IPS-18a (cell line): ENCODE results near the gene SMG6.

Experiments used
- H3K27ac ChIP-seq: one replicate; pipeline ENCODE4 v1.5.1; 2013; ENCODE audit warnings: low read length
- H3K27me3 ChIP-seq: one replicate; pipeline ENCODE4 v1.6.1; 2013; ENCODE audit warnings: mild to moderate bottlenecking, low read length; ENCODE audit not compliant: control insufficient read depth, insufficient read depth
- H3K36me3 ChIP-seq: one replicate; pipeline ENCODE4 v1.6.1; 2013; ENCODE audit warnings: low read depth, low read length; ENCODE audit not compliant: control insufficient read depth
- H3K4me1 ChIP-seq: one replicate; pipeline ENCODE4 v1.6.1; 2013; ENCODE audit warnings: low read depth, low read length; ENCODE audit not compliant: control insufficient read depth
- H3K4me3 ChIP-seq: one replicate; pipeline ENCODE4 v1.5.1; 2013; ENCODE audit warnings: low read length
- H3K9ac ChIP-seq: one replicate; pipeline ENCODE4 v1.6.1; 2013; ENCODE audit warnings: mild to moderate bottlenecking, low read length, moderate library complexity
- H3K9me3 ChIP-seq: one replicate; pipeline ENCODE4 v1.6.1; 2013; ENCODE audit warnings: low read depth, low read length; ENCODE audit not compliant: control insufficient read depth

Gene SMG6

DNA sequence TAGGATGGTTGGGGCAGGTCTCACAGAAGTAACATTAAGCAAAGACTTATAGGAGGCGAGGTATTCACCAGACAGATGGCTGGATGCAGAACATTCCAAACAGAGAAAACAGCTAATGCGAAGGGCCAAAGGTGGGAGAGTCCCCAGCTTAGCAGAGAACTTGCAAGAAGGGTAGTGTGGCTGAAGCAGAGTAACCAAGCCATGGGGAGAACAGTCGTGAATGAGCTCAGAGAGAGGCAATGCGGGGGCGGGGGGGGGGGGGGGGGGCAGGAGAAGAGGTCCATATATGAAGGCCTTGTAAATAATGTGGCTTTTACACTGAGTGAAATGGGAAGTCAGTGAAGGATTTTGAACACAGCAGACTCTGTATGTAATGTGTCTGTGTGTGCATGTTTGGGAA, 81.3 kb downstream of the SMG6 start:
- peaks cover 4% of the 10 kb centered on the region for H3K4me1 ChIP-seq
- H3K27me3 ChIP-seq, result no peaks in the 10 kb centered on the region
- H3K27ac ChIP-seq, result no peak overlapping the region
- H3K9me3 ChIP-seq, result no peaks in the 10 kb centered on the region
- no peaks in the 10 kb centered on the region for H3K36me3 ChIP-seq
- no peak overlapping the region for H3K4me3 ChIP-seq
- H3K9ac ChIP-seq, result no peak overlapping the region

GRCh38 chr17:2218426-2218825, 85.2 kb downstream of the SMG6 start:
- no peak overlapping the region for H3K4me3 ChIP-seq
- no peaks in the 10 kb centered on the region for H3K9me3 ChIP-seq
- H3K27me3 ChIP-seq, result no peaks in the 10 kb centered on the region
- no peak overlapping the region for H3K9ac ChIP-seq
- H3K36me3 ChIP-seq, result no peaks in the 10 kb centered on the region
- peaks cover 19% of the 10 kb centered on the region for H3K4me1 ChIP-seq
- no peak overlapping the region for H3K27ac ChIP-seq

- no peak overlapping the region for H3K4me3 ChIP-seq
- no peak overlapping the region for H3K9ac ChIP-seq
- peaks cover 15% of the 10 kb centered on the region for H3K4me1 ChIP-seq
Measured at GRCh38 chr17:2215616-2216364, 87.8 kb downstream of the SMG6 start.

GRCh38 chr17:2214929-2215615, 88.5 kb downstream of the SMG6 start:
- no peak overlapping the region for H3K4me3 ChIP-seq
- H3K27me3 ChIP-seq, result no peaks in the 10 kb centered on the region
- H3K36me3 ChIP-seq, result no peaks in the 10 kb centered on the region
- H3K9ac ChIP-seq, result no peak overlapping the region
- H3K9me3 ChIP-seq, result no peaks in the 10 kb centered on the region
- H3K4me1 ChIP-seq, result peaks cover 15% of the 10 kb centered on the region
- H3K27ac ChIP-seq, result no peak overlapping the region

More at GRCh38 chr17:2215616-2216364, 87.8 kb downstream of the SMG6 start:
- Histone ChIP-seq H3K27ac (no peak overlapping the region), H3K36me3 (no peaks in the 10 kb centered on the region), H3K9me3 (no peaks in the 10 kb centered on the region), H3K27me3 (no peaks in the 10 kb centered on the region)

DNA sequence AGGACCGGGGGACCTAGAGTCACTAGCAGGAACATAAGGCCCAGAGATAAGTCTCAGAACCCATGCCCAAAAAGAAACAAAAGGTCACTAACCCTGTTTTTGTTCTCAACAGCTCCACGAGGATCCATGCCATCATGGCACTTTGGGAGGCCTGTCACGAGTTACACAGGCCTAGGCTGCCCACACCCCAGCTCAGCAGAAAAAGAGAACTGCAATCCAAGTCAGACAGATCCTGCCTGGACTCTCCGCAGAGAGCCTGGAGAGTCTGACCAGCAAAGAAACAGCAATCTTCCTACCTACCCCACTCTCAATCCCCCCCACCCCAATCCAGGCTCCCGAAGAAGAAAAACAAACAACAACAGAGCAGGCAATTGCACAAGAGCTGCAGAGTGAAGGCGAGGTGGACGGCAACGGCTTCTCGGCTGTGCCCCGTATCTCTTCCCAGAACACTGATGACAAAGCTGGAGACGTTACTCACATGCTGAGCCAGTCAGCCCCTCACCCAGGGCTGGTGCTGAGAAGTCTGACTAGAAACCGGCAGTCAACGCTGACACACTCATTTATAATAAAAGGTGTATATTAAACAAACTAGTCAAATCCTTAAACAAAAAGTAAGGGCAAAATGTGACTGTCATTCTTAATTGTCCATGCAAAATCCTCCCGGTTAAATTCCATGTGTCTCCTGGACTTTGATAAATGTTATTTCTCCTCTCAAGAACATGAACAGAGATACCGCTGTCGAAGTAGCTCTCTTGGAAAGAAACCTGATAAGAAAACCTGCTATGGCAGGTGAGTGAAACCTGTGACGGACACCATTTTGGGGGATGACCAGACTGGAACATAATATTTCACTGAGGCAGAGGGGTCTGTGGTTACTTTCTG, 89.3 kb downstream of the SMG6 start:
- no peak overlapping the region for H3K9ac ChIP-seq
- H3K27ac ChIP-seq, result no peak overlapping the region
- H3K4me1 ChIP-seq, result peaks cover 15% of the 10 kb centered on the region
- H3K36me3 ChIP-seq, result no peaks in the 10 kb centered on the region
- H3K27me3 ChIP-seq, result no peaks in the 10 kb centered on the region
- no peaks in the 10 kb centered on the region for H3K9me3 ChIP-seq
- no peak overlapping the region for H3K4me3 ChIP-seq

GRCh38 chr17:2213291-2213960, 90.2 kb downstream of the SMG6 start:
- no peak overlapping the region for H3K27ac ChIP-seq
- peaks cover 15% of the 10 kb centered on the region for H3K4me1 ChIP-seq
- H3K36me3 ChIP-seq, result no peaks in the 10 kb centered on the region
- no peak overlapping the region for H3K4me3 ChIP-seq
- H3K27me3 ChIP-seq, result no peaks in the 10 kb centered on the region
- H3K9ac ChIP-seq, result no peak overlapping the region
- no peaks in the 10 kb centered on the region for H3K9me3 ChIP-seq

DNA sequence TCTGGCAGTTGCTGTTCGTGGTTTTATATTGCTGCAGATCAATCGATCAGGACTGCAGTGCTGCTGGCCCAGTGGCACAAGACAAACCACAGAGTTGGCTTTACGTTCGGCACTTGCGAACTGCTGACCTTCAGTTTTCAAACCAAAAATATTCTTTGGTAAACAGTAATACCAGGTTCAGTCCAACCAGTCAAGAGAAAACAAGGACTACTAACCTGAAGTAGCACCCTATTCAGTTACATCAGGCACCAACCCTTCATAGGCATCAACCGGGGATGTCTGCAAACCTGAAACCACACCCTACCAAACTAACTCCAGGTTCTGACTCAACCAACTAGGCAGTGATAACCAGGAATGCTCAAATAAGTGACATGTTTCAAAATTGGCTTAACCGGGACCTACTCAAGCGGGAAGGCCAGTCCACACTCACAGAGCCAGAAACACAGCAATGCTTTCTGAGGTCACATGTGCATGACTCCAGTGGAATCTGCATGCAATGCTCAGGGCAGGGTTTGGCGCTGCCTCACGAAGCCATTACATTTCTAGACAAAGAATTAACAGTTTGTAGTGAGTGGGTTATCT, 91.1 kb downstream of the SMG6 start:
- Histone ChIP-seq H3K27me3 (no peaks in the 10 kb centered on the region), H3K4me3 (no peak overlapping the region), H3K36me3 (no peaks in the 10 kb centered on the region), H3K4me1 (peaks cover 15% of the 10 kb centered on the region), H3K27ac (no peak overlapping the region), H3K9ac (no peak overlapping the region), H3K9me3 (no peaks in the 10 kb centered on the region)

DNA sequence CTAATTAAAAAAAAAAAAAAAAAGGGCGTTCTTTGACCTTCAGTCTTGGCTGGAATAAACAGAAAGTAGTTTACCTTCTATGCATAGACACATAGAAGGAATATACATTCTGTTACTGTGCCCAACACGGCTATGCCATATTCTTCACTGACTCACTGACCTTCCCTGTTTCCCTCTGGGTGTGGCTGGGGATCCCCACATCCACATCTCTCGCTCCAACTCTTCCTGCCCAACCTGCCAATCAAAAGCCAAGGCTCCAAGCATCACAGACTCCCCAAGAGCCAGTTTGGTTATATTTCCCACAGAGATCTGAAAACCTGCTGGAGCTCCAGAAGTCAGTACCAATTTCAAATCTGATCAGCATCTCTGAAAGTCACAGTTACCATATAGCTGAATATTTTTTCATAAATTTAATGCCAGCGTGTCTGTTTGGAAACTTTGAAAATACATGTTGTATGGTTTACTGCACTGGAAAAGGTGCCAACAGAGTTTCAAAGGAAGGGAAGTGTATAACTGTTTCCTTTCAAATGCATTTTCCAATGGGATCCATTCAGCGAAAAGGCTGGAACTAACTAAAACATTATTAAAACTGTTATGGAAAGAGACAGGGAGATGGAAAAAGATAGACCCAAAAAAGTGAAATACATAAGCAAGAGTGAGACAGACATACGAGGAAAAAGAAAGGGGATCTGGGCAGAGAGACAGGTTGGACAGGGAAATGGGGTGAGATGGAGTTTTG, 91.8 kb downstream of the SMG6 start:
- Histone ChIP-seq H3K27ac (no peak overlapping the region), H3K4me3 (no peak overlapping the region), H3K9ac (no peak overlapping the region), H3K9me3 (no peaks in the 10 kb centered on the region), H3K36me3 (no peaks in the 10 kb centered on the region), H3K4me1 (peaks cover 14% of the 10 kb centered on the region), H3K27me3 (no peaks in the 10 kb centered on the region)

GRCh38 chr17:2210726-2211125, 92.9 kb downstream of the SMG6 start:
- Histone ChIP-seq H3K4me3 (no peak overlapping the region), H3K27ac (no peak overlapping the region), H3K9ac (no peak overlapping the region), H3K36me3 (no peaks in the 10 kb centered on the region), H3K27me3 (no peaks in the 10 kb centered on the region), H3K4me1 (peaks cover 5% of the 10 kb centered on the region), H3K9me3 (no peaks in the 10 kb centered on the region)

DNA sequence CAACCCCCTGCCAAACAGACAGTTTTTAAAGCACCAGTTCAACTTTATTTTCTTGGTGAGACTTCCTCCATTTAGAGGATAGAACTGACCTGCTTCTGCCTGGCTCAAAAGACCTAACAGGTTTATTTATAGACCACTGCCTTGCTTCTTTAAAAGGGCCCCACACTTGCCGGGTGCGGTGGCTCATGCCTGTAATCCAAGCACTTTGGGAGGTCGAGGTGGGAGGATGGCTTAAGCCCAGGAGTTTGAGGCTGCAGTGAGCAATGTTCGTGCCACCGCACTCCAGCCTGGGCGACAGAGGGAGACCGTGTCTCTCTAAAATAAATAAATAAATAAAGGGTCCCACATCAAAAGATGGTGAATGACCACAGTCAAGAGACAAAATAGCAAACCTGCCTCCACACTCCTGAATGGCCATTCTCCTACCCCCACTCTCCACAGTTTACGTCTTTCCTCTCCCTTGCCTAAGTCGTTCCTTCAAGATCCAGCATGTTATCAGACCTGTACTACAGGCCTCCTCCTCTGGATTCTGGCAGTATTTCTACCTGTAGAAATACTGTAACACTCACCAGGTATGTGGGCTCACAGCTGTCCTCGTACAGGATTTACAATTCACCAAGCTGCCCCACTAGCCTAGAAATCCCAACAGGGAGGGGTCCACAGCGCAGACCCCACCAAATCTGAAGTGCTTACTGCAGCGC, 95.6 kb downstream of the SMG6 start:
- Histone ChIP-seq H3K27ac (no peak overlapping the region), H3K27me3 (no peaks in the 10 kb centered on the region), H3K36me3 (no peaks in the 10 kb centered on the region), H3K4me1 (no peaks in the 10 kb centered on the region), H3K4me3 (no peak overlapping the region), H3K9me3 (no peaks in the 10 kb centered on the region), H3K9ac (no peak overlapping the region)
